Smooth muscle cell of trachea (primary cell): ENCODE data around the gene ZNF397. TPM values are rescaled to one million over a fixed set of nuclear protein-coding genes. Genes with fewer than 3 reads are reported as not detected.

Source experiments
- total RNA-seq: library from RNA; depleted of rRNA; stranded (reverse); fragments of >200 nt; gene quantifications from 2 replicates; pipeline ENCODE4 v1.2.1, GENCODE V29; 2014

ZNF397 gene
- total RNA-seq = 25.0 and 30.3 TPM in 2 replicates

DNA sequence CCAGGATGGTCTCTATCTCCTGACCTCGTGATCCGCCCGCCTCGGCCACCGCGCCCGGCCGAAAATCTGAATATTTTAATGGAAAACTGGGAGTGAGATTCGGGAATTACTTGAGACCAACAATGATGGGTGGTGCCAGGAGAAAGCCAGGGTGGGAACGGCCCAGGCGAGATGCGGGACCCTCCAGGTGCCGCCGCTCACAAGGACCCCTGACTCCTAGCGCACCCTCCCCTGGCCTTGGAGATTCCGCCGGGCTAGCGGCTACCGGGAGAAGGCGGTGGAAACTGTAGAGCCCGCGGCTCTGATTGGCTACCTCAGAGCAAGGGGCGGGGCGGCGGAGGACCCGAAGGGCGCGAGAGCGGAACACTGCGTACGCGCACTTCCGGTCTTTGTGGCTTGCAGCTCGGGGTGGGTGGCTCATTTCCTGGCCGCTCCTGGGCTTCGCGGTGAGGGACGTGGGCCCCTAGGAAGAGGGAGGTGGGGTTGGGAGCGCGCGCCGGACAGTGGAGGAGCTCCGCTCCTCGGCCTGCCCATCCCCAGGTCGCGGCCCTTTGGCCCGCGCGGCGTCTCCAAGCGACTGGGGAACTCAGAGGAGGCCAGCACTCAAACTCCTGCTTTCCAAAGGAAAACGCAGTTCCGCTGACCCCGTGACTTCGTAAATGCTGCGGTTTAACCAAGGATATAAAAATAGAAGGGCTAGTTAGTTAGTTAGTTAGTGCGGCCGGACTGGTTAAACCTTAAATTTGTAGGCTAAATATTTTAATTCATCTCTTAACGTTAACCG lies at the start of gene ZNF397:
ZNF397 (plus strand) TSS at position 371 of the 784 bp plus-strand sequence. CDS start 1,437 bp downstream, outside the sequence.

DNA sequence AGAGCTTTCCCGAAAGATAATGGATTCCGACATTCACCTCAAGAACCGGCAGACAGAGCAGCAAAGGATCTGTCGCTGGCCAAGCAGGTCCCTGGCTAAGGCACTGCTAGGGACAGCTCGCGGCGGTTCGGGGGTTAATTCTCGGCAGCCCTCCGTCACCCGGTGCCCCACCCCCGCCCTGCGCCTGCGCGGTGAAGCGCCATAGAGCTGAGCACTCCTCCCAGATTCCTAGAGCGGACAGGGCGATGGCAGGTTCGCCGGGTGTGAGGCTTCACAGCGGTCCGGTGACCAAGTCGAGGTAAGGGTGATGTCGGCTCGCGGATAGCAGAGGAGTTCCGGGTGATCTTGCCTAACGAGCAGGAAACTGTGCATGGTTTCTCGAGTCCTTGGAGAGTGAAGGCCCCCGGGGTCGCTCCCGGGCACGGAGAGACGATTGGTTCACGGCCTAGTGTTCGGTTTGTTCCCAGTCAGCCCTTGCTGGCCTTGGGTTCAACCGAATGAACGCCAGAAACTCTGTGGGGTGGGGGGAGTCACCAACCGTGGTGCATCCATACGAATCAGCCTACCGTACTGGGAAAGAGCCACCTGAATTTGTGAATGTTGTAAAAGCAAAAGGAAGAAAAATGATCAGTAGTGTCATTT lies 49.4 kb downstream of the ZNF397 start, which contains the start of gene ZSCAN30:
ZSCAN30 (minus strand) TSS at position 136 of the 642 bp plus-strand sequence. CDS start 25,877 bp downstream, outside the sequence.

Other genes with a start within 250 kb of the ZNF397 start
- 24.0 and 27.8 TPM in 2 replicates for gene MAPRE2, start 199.6 kb upstream of the ZNF397 start, total RNA-seq
- gene ZSCAN30, start 49.2 kb downstream of the ZNF397 start, total RNA-seq = 21.7 and 31.7 TPM in 2 replicates
- 19.7 and 27.3 TPM in 2 replicates for gene ZNF24, start 103.4 kb downstream of the ZNF397 start, total RNA-seq
- 2.8 and 3.0 TPM in 2 replicates for gene ZNF396, start 136.3 kb downstream of the ZNF397 start, total RNA-seq